GM12891 (cell line): Measurements from ENCODE around the gene NLGN1.

Experiments
- DNase-seq: peaks from one replicate; pipeline ENCODE4 v3.0.0; 2011; ENCODE audit warnings: low spot score; ENCODE audit not compliant: insufficient read length
- FAIRE-seq: peaks from 2 replicates; lab custom pipeline; 2011; peaks lifted over from hg19 to GRCh38; lab: Jason Lieb, UNC
- PAX5 ChIP-seq: IDR thresholded peaks from 2 replicates; pipeline ENCODE4 v1.6.1; 2011; ENCODE audit warnings: low read length, moderate library complexity, mild to moderate bottlenecking; ENCODE audit not compliant: insufficient read depth, severe bottlenecking
- POLR2A ChIP-seq: IDR thresholded peaks from 2 replicates; pipeline ENCODE4 v1.6.1; 2011; ENCODE audit warnings: low read depth, low read length, control low read depth
- POLR2AphosphoS5 ChIP-seq: IDR thresholded peaks from 2 replicates; pipeline ENCODE4 v1.6.1; 2011; ENCODE audit warnings: low read depth, low read length, control low read depth
- POU2F2 ChIP-seq: IDR thresholded peaks from 2 replicates; pipeline ENCODE4 v1.6.1; 2011; ENCODE audit warnings: low read depth, mild to moderate bottlenecking, control low read depth, low read length, moderate library complexity
- SPI1 ChIP-seq: IDR thresholded peaks from 2 replicates; pipeline ENCODE4 v1.6.1; 2011; ENCODE audit warnings: low read depth, low read length, control low read depth
- TAF1 ChIP-seq: IDR thresholded peaks from 2 replicates; pipeline ENCODE4 v1.6.1; 2011; ENCODE audit warnings: low read depth, low read length, control low read depth

The NLGN1 gene

DNA sequence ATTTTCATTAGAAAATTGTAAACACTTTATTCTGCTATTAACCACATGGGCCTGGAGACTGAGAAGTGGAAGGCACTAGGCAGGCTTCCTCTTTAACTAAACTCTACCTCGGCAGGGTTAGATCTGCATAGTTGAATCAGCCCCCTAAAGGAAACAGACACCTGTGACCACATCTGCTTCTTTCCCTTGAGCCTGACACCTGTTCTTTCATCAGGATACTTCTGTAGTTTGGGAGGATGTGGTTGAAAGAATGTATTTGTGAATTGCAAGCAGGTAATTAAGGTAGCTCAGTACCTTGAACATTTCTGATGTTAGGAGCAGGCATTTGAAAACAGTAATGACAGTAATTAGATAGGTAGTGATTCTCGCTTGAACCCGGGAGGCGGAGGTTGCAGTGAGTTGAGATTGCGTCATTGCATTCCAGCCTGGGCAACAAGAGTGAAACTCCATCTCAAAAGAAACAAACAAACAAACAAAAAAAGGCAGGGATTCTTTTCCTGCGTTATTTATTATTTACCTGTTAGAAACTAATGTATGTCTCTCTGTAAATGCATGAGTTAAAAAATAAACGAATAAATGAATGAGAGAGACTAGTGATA lies 468.5 kb downstream of the NLGN1 start:
- no peak for FAIRE-seq
- no peak for TF ChIP-seq TAF1
- TF ChIP-seq POLR2AphosphoS5: no peak
- no peak for TF ChIP-seq POU2F2
- TF ChIP-seq POLR2A: no peak
- TF ChIP-seq PAX5: no peak
- TF ChIP-seq SPI1: no peak
- DNase-seq: no peak

DNA sequence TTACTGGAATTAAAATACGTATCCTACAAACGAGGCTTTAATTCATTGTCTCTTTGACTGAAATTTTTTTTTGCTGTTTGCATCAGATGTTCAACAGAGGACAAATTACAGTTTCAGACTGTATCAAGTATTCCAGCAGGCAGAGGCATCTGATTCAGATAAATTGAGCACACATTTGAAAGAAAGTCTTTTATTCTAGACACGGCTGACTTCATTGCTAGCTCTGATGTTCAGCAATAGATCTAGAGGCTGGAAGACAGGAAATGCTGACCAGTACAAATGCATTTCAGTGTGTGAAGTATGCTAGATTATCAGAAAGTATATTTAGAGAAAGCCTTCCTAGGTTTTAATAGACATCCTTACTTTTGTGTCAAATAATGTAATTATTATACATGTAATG lies 472.2 kb downstream of the NLGN1 start:
- TF ChIP-seq TAF1: no peak
- TF ChIP-seq POLR2AphosphoS5: no peak
- TF ChIP-seq POLR2A: no peak
- TF ChIP-seq SPI1: no peak
- TF ChIP-seq POU2F2: no peak
- no peak for TF ChIP-seq PAX5
- FAIRE-seq (no peak), DNase-seq (no peak)

DNA sequence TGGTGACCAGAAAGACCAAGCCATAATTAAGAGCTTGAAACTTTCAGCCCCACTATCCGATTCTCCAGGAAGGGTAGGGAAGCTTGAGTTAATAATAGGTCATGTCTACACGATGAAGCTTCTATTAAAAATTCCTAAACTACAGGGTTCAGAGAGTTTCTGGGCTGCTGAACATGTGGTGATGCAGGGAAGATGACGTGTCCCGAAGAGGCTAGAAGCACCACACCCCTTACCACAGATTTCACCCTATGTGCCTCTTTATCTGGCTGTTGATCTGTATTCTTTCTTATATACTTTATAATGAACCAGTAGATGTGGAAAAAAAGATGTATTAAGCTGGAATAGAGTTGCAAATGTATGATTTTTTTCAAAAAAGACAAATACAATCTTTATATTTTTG lies 473.4 kb downstream of the NLGN1 start:
- FAIRE-seq (no peak), DNase-seq (no peak)

DNA sequence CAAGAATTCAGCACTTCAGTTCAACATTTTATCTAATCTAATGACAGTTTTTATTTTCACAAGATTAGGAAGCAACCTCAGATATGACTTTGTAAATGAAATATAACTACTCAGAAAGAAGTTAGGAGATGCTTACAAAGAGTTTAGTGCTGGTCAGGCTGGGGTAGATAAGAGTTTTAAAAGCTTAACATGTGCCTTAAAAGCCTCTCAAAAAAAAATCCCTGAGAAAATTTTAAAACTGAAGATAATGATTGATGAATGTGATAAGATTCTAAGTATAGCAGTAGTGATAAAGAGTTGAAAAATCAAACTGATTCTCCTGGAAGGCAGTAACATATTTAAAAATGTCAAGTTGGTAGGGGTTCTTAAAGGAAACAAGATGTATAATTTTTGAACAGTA lies 478.2 kb downstream of the NLGN1 start:
- TF ChIP-seq POU2F2 (no peak), POLR2AphosphoS5 (no peak), PAX5 (no peak), SPI1 (no peak), POLR2A (no peak), TAF1 (no peak)
- no peak for FAIRE-seq
- DNase-seq: no peak

More for the DNA sequence above, 473.4 kb downstream of the NLGN1 start:
- no peak for TF ChIP-seq SPI1
- TF ChIP-seq POLR2A: no peak
- no peak for TF ChIP-seq POU2F2
- no peak for TF ChIP-seq PAX5
- no peak for TF ChIP-seq TAF1
- no peak for TF ChIP-seq POLR2AphosphoS5

DNA sequence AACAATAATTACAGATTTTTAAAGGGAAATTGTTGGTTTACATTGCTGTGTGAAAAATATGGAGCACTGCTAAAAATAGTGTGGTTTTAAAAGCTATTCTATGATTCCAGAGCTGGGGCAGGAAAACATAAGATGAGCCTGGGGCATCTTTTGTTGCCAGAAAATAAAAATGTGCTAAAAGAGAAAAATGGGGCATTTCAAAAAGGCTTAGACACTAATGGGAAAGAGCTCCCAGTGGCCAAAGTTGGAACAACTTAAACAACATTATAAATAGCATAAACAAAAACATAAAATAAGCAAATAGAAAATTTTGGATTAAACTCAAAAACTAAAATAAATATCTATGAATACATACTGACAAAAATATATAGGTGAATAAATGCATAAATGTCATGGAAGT lies 478.9 kb downstream of the NLGN1 start:
- FAIRE-seq: no peak
- no peak for DNase-seq
- no peak for TF ChIP-seq PAX5
- no peak for TF ChIP-seq POU2F2
- no peak for TF ChIP-seq POLR2AphosphoS5
- TF ChIP-seq POLR2A: no peak
- no peak for TF ChIP-seq SPI1
- no peak for TF ChIP-seq TAF1

DNA sequence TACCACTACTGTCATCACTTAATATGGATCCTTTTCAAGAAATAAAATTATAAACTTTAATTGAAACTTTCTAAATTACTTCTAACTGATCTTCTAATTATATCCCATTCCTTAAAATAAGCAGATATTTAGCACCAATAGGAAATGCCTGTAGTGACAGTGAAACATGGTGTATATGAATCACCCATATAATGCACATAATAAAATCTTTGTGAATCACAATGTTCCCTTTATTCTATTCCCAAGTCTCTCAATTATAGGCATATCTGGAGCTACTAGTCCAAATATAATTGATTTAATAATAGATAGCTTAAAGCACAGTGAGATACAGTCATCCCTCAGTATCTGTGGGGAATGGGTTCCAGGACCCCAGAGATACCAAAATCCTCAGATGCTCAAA lies 490.3 kb downstream of the NLGN1 start:
- TF ChIP-seq SPI1 (no peak), TAF1 (no peak), POU2F2 (no peak), POLR2A (no peak), POLR2AphosphoS5 (no peak), PAX5 (no peak)
- no peak for FAIRE-seq
- DNase-seq: no peak

DNA sequence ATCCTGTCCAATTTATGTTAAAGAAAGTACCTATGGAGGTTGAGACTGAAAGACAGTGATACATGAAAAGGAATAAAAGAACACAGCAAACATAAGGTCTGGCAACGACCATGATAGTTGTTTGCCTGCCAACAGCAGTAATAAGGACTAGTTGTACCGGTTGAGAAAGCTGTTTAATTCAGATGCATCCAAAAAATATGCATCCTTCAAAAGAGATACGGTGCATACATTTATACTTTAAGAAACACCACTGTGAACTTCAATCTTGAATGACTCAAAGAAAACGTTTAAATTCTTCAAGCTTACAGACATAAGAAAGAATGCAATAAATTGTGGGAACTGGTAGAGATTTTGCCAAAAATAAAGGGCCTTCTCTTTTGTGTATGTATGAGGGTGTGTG lies 492.1 kb downstream of the NLGN1 start:
- TF ChIP-seq PAX5 (no peak), POLR2AphosphoS5 (no peak), SPI1 (no peak), POU2F2 (no peak), TAF1 (no peak), POLR2A (no peak)
- no peak for DNase-seq
- no peak for FAIRE-seq

DNA sequence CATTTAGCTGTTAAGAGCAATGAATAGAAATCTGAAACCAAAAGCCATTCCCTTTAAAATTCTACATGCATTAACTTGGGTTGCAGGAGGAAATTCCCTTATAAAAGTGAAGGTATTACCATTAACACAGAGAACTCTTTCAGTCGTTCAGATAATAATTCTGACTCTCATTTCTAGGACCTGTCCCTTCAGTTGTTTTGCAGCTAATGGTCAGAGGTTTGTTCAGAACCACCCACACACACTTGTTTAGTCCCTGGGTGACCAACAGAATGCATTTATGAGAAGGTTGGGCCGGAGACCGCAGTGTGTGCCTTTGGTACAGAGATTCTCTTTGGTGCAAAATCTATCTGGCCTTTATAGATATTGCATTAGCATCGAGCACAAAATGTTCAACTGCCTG lies 492.5 kb downstream of the NLGN1 start:
- FAIRE-seq: no peak
- TF ChIP-seq TAF1 (no peak), POLR2A (no peak), POU2F2 (no peak), PAX5 (no peak), SPI1 (no peak)

DNA sequence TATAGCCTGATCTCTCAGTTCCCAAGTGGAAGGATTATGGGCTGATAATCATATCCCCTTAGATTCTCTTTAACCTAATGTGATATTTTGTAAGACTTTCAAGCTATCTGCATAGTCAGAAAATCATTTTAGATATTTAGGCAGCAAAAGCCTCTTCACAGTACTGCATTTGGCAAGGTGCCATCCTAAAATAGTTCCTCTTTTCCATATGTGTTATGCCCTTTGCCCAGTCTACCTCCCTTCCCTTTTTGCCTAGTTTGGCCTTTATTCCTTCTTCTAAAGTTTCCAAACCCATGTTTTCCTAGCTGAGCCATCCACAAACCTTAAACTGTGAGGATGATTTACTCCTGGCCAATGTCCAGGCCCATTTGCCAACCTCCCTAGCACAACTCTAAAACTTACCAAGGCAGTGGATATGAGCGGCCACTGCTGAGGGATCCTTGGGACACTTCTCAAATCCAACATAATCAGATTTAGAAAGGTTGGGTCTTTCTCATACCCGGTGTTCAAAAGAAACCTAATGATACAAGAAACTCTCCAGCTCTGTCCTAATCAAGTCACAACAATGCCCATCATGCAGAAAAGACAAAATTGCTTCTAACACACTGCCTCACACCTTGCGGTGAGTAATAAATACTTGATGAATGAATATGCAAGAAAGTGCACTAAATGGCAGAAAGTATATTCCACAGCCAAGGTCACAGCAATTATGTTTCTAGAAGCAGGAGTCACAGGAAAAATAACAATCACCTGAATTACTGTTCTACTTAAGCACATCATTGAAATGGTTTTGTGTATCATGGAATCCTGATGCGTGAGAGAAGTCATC lies 493.9 kb downstream of the NLGN1 start:
- FAIRE-seq (no peak), DNase-seq (no peak)
- no peak for TF ChIP-seq POLR2AphosphoS5
- TF ChIP-seq TAF1: no peak
- no peak for TF ChIP-seq PAX5
- TF ChIP-seq SPI1: no peak
- no peak for TF ChIP-seq POU2F2
- no peak for TF ChIP-seq POLR2A

More for the DNA sequence above, 492.5 kb downstream of the NLGN1 start:
- DNase-seq: no peak

DNA sequence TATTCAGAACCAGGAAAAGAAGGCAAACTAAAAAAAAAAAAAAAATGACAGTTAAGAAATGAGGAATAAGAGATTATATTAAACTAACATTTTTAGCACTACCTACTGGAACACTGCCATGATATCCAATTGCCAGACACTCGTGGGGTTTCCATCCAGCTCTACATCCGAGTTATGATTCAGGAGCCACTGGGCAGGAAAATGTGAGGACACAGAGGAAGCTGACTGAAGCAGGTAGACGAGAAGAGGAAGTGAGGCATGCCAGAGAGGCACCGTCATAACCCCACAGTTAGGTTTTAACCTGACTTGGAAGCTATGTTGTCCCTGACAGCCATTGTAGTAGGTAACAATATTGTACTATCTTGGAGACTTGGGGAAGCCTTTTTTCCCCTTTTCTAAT lies 495.0 kb downstream of the NLGN1 start:
- no peak for FAIRE-seq
- TF ChIP-seq POU2F2 (no peak), PAX5 (no peak), SPI1 (no peak), TAF1 (no peak), POLR2A (no peak), POLR2AphosphoS5 (no peak)
- DNase-seq: no peak
